ENCODE measurements around the gene BICDL1.

The BICDL1 gene

DNA sequence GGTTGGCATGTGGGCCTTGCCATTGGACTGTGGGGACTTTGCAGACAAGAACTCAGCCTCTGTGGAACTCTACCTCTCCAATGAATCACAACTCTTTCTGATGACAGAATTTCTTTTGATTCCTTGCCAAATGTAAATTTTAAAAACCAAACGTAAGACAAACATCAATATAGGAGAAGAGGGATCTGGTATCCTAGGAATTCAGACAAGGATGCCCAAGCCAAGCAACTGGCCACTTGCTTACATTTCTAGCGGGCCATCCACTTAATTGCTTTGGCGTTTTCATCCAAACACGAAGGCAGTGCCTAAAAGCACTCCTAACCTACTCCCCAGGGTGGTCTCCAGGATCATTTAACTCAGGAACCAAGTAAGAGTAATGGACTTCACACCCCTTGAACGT lies 150.9 kb downstream of the BICDL1 start:
- no peaks in the 10 kb centered on the region for H3K27me3 ChIP-seq (ENCODE audit: insufficient read depth, low read length, poor library complexity, severe bottlenecking)
- H3K9me3 ChIP-seq (ENCODE audit: insufficient read depth, low read depth, low read length): no peaks in the 10 kb centered on the region
- H3K9ac ChIP-seq (ENCODE audit: low read depth, low read length, poor library complexity, severe bottlenecking): no peak overlapping the region
- no peaks in the 10 kb centered on the region for H3K9me2 ChIP-seq (replicated peaks; ENCODE audit: low read depth, low read length)
- H3F3A ChIP-seq (ENCODE audit: low read depth): no peaks in the 10 kb centered on the region
- H4K20me1 ChIP-seq (ENCODE audit: insufficient read depth, low read length, poor library complexity, severe bottlenecking): no peaks in the 10 kb centered on the region
- H2AFZ ChIP-seq (ENCODE audit: low read length): no peak overlapping the region
- no peak overlapping the region for H3K4me2 ChIP-seq (ENCODE audit: low read depth, low read length, poor library complexity, severe bottlenecking)
- no peaks in the 10 kb centered on the region for H3K79me2 ChIP-seq (ENCODE audit: insufficient read depth, low read length)
- TF ChIP-seq, protein P1, sequence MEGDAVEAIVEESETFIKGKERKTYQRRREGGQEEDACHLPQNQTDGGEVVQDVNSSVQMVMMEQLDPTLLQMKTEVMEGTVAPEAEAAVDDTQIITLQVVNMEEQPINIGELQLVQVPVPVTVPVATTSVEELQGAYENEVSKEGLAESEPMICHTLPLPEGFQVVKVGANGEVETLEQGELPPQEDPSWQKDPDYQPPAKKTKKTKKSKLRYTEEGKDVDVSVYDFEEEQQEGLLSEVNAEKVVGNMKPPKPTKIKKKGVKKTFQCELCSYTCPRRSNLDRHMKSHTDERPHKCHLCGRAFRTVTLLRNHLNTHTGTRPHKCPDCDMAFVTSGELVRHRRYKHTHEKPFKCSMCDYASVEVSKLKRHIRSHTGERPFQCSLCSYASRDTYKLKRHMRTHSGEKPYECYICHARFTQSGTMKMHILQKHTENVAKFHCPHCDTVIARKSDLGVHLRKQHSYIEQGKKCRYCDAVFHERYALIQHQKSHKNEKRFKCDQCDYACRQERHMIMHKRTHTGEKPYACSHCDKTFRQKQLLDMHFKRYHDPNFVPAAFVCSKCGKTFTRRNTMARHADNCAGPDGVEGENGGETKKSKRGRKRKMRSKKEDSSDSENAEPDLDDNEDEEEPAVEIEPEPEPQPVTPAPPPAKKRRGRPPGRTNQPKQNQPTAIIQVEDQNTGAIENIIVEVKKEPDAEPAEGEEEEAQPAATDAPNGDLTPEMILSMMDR (conservative IDR thresholded peaks at IDR 0.05; ENCODE audit: low read length): no peak
- no peak for TF ChIP-seq EZH2phosphoT487 (IDR thresholded peaks at IDR 0.05; ENCODE audit: borderline replicate concordance)
- H3K36me3 ChIP-seq (ENCODE audit: insufficient read depth, low read length): peaks cover 87% of the 10 kb centered on the region; the same call in 1 of the 2 replicates
- no peak overlapping the region for H3K4me3 ChIP-seq (ENCODE audit: low read length, poor library complexity, severe bottlenecking)
- no peaks in the 10 kb centered on the region for H3K4me1 ChIP-seq (ENCODE audit: insufficient read depth, low read length, poor library complexity, severe bottlenecking)

DNA sequence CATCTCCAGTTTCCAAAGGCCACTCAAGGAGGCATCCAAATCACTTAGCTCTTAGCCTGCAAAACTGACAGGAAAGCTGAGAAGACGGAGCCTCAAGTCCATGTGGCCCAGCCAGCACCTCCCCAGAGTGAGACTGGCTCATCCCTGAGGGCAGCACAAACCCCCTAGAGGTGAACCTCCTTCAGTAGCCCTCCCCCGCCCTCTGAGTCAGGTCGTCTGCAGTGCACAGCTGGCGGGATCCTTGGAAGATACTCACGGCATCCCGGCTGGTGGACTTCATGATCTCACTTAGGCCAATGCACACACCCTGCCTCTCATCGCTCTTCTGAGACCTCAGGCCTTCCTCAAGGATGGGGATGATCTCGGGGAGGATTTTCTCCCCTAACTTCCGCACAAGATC lies 151.6 kb downstream of the BICDL1 start:
- Histone ChIP-seq H2AFZ (ENCODE audit: low read length) (no peak overlapping the region), H3K9me2 (replicated peaks; ENCODE audit: low read depth, low read length) (no peaks in the 10 kb centered on the region), H3K9ac (ENCODE audit: low read depth, low read length, poor library complexity, severe bottlenecking) (no peak overlapping the region), H3K4me3 (ENCODE audit: low read length, poor library complexity, severe bottlenecking) (no peak overlapping the region), H3K27me3 (ENCODE audit: insufficient read depth, low read length, poor library complexity, severe bottlenecking) (no peaks in the 10 kb centered on the region), H4K20me1 (ENCODE audit: insufficient read depth, low read length, poor library complexity, severe bottlenecking) (no peaks in the 10 kb centered on the region), H3K79me2 (ENCODE audit: insufficient read depth, low read length) (no peaks in the 10 kb centered on the region), H3K4me1 (ENCODE audit: insufficient read depth, low read length, poor library complexity, severe bottlenecking) (no peaks in the 10 kb centered on the region), H3K36me3 (ENCODE audit: insufficient read depth, low read length) (peaks cover 87% of the 10 kb centered on the region; the same call in 1 of the 2 replicates), H3K4me2 (ENCODE audit: low read depth, low read length, poor library complexity, severe bottlenecking) (no peak overlapping the region), H3F3A (ENCODE audit: low read depth) (no peaks in the 10 kb centered on the region), H3K9me3 (ENCODE audit: insufficient read depth, low read depth, low read length) (no peaks in the 10 kb centered on the region)
- no peak for TF ChIP-seq EZH2phosphoT487 (IDR thresholded peaks at IDR 0.05; ENCODE audit: borderline replicate concordance)
- TF ChIP-seq, protein P1 (conservative IDR thresholded peaks at IDR 0.05; ENCODE audit: low read length): no peak

DNA sequence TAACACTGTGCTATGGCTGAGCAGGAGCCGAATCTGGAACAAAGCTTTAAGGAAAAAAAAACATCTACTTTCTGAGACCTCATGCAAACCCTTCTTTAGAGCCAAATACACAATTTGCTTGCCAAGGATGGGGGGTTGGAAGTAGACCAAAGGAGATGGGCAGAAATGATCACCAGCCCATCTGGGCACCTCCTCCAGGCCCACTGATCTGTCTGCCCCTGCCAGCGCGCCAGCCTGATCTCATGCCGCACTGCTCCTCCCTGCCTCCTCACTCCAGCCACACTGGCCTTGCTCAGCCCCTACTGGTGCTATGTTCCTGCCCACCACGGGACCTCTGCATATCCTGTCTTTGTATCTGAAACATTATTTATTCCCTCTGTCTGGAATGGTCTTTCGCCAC lies 152.3 kb downstream of the BICDL1 start:
- Histone ChIP-seq H3K79me2 (ENCODE audit: insufficient read depth, low read length) (no peaks in the 10 kb centered on the region), H3K4me1 (ENCODE audit: insufficient read depth, low read length, poor library complexity, severe bottlenecking) (no peaks in the 10 kb centered on the region), H3K27me3 (ENCODE audit: insufficient read depth, low read length, poor library complexity, severe bottlenecking) (no peaks in the 10 kb centered on the region), H3K9me3 (ENCODE audit: insufficient read depth, low read depth, low read length) (no peaks in the 10 kb centered on the region), H3F3A (ENCODE audit: low read depth) (no peaks in the 10 kb centered on the region), H4K20me1 (ENCODE audit: insufficient read depth, low read length, poor library complexity, severe bottlenecking) (no peaks in the 10 kb centered on the region), H3K9me2 (replicated peaks; ENCODE audit: low read depth, low read length) (no peaks in the 10 kb centered on the region), H3K4me3 (ENCODE audit: low read length, poor library complexity, severe bottlenecking) (no peak overlapping the region), H2AFZ (ENCODE audit: low read length) (no peak overlapping the region), H3K4me2 (ENCODE audit: low read depth, low read length, poor library complexity, severe bottlenecking) (no peak overlapping the region), H3K9ac (ENCODE audit: low read depth, low read length, poor library complexity, severe bottlenecking) (no peak overlapping the region), H3K36me3 (ENCODE audit: insufficient read depth, low read length) (peaks cover 83% of the 10 kb centered on the region; the same call in 1 of the 2 replicates)
- TF ChIP-seq, protein P1 (conservative IDR thresholded peaks at IDR 0.05; ENCODE audit: low read length): no peak
- TF ChIP-seq EZH2phosphoT487 (IDR thresholded peaks at IDR 0.05; ENCODE audit: borderline replicate concordance): no peak
